Skeletal muscle cell (primary cell): ENCODE results near the gene KRTAP10-11.
"Not testable (repeated sequence)": the region's sequence is repeated elsewhere in the genome, so short reads cannot be mapped to it uniquely, and the experiment has no call there.

Experiments
- DNase-seq: peaks from one replicate; pipeline ENCODE4 v3.0.0-alpha.2; 2010; ENCODE audit warnings: low read depth
- H3K4me3 ChIP-seq: 2 replicates; pipeline ENCODE4 v1.5.1; 2011; ENCODE audit warnings: low read depth, mild to moderate bottlenecking, control low read depth, low read length, moderate library complexity

The KRTAP10-11 gene, protein sequence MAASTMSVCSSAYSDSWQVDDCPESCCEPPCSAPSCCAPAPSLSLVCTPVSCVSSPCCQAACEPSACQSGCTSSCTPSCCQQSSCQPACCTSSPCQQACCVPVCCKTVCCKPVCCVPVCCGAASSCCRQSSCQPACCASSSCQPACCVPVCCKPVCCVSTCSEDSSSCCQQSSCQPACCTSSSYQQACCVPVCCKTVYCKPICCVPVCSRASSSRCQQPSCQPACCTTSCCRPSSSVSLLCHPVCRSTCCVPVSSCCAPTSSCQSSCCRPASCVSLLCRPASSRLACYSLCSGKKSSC

GRCh38 chr21:44646366-44647221 lies at the start of gene KRTAP10-11:
Gene KRTAP10-11 (plus strand): TSS chr21:44646414. CDS start chr21:44646459, 45 bp downstream.
- not testable (repeated sequence) for DNase-seq, H3K4me3 ChIP-seq

GRCh38 chr21:44598061-44598460 lies 48.2 kb upstream of the KRTAP10-11 start:
- no peak overlapping the region for H3K4me3 ChIP-seq
- DNase-seq, result no peak

GRCh38 chr21:44599264-44600029 lies 46.8 kb upstream of the KRTAP10-11 start:
- no peak overlapping the region for H3K4me3 ChIP-seq
- no peak for DNase-seq

DNA sequence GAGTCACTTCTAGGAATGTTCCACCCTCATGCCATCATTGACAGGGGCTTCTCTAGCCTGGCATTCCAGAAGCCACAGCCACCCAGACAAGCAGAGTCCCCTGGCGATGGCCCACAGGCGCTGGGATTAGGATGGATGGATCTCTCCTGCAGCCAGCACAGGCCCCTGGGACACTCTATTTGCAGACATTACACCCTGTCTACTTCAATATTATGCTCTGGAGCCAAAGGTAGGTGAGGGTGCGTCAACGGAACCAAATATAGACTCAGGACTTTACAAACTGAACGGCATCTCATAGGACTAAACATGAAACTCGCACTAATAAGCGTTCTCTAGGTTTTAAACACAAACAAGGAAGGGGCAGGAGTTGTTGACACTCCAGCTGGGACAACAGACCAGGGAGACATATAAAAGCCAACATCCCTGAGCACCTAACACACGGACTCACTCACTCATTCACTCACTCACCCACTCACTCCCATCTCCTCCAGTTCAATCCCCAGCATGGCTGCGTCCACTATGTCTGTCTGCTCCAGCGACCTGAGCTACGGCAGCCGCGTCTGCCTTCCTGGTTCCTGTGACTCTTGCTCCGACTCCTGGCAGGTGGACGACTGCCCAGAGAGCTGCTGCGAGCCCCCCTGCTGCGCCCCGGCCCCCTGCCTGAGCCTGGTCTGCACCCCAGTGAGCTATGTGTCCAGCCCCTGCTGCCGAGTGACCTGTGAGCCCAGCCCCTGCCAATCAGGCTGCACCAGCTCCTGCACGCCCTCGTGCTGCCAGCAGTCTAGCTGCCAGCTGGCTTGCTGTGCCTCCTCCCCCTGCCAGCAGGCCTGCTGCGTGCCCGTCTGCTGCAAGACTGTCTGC lies 45.9 kb upstream of the KRTAP10-11 start, which contains the start of gene KRTAP10-7:
Gene KRTAP10-7, plus strand, starts transcription at position 480 of the 861 bp plus-strand sequence. Its CDS starts 25 bp downstream, at position 505.
- not testable (repeated sequence) for DNase-seq, H3K4me3 ChIP-seq

- not testable (repeated sequence) for DNase-seq, H3K4me3 ChIP-seq
Measured at GRCh38 chr21:44601091-44601490, 45.1 kb upstream of the KRTAP10-11 start.

DNA sequence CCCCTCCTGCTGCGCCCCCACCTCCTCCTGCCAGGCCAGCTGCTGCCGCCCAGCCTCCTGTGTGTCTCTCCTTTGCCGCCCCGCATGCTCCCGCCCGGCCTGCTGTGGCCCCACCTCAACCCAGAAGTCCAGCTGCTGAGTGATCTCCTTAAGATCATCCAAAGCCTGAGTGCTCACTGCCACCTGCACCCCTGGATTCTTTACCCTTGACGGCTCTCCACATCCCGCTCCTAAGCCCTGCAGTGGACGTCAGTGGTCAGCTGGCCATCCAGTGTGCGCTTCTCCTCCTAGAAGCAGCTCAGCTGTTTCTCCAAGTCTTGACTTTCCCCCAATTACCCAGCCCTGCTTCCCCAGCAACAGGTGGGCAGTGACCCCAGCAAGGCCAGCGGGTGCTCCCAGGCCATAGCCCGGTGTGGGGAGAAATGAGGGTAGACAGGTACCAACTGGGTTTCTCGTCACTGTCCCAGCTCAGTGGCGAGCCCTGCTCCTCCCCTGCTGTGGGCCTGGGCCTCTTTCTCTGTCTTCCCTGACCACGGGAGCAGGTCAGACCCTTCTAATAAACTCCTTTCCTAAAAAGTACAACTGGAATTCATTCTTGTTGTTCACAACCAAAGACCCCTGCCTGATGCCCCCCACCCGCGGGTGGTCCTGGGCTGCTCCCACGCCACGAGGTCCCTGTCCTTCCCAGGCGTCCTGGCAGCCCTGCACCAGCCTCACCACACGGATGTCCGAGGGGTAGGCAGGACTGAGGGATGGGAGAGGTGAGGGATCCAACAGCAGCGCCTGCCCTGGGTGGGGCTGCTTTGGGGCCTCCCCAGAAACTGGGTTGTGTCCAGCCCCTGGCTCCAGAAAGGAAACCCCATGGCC lies 44.4 kb upstream of the KRTAP10-11 start:
- H3K4me3 ChIP-seq, result no peak overlapping the region
- no peak for DNase-seq

GRCh38 chr21:44602463-44602850 lies 43.8 kb upstream of the KRTAP10-11 start:
- H3K4me3 ChIP-seq, result no peak overlapping the region
- DNase-seq, result no peak

GRCh38 chr21:44603109-44603875 lies 42.9 kb upstream of the KRTAP10-11 start:
- no peak overlapping the region for H3K4me3 ChIP-seq
- DNase-seq, result no peak

DNA sequence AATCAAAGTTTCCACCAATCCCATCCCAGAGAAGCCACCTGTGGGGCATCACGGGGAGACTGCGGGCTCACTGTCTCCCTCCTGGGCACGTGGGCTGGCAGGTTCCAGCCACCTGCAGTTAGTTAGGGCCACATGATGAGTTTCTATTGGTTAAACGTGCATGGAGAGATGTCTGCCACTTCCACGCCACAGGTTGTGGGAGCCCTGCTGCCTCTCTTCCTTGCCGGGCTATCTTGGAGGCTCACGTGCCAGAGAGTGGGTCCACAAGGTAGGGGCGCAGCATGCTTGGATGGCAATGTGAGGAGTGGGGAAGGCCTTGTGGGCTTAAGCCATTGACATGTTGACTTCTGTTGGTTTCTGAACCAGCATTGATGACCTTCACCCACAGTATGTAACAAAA lies 42.3 kb upstream of the KRTAP10-11 start:
- no peak overlapping the region for H3K4me3 ChIP-seq
- no peak for DNase-seq

GRCh38 chr21:44606495-44606894 lies 39.7 kb upstream of the KRTAP10-11 start:
- no peak overlapping the region for H3K4me3 ChIP-seq
- DNase-seq, result no peak

GRCh38 chr21:44609193-44609592 lies 37.0 kb upstream of the KRTAP10-11 start:
- no peak overlapping the region for H3K4me3 ChIP-seq
- no peak for DNase-seq

GRCh38 chr21:44610157-44610843 lies 35.9 kb upstream of the KRTAP10-11 start:
- not testable (repeated sequence) for H3K4me3 ChIP-seq, DNase-seq

DNA sequence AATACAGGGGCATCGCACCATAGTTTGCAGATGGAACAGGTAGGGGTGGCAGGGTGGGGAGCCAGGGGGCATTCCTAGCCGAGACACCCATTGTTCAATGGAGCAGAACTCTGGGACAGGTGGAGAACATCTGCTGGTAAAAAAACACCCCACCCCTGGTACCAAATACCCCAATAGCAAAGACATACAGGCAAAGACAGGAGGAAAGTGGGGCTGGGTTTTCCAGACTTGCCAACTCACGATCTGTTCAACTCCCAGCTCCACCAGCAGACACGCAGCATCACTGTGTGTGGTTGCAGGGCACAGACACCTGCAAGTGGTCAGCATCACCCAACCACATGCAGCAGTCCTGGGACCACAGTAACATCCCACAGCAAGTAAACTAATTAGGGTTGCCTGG lies 34.7 kb upstream of the KRTAP10-11 start:
- no peak overlapping the region for H3K4me3 ChIP-seq
- no peak for DNase-seq

GRCh38 chr21:44612029-44612486 lies 34.2 kb upstream of the KRTAP10-11 start, which contains the start of gene KRTAP10-8:
Gene KRTAP10-8 (plus strand): TSS chr21:44612079. CDS start chr21:44612101, 22 bp downstream.
- no peak for DNase-seq
- H3K4me3 ChIP-seq, result no peak within 1 kb of the TSS

GRCh38 chr21:44612669-44613229 lies 33.5 kb upstream of the KRTAP10-11 start:
- DNase-seq, result no peak
- no peak overlapping the region for H3K4me3 ChIP-seq
